Activated naive CD8-positive, alpha-beta T cell treated with anti-CD3 and anti-CD28 coated beads, Interleukin-2, amount 50 U/mL, for 24 hours (primary cell): ENCODE data around the gene NUDT21.
A peak's percentile ranks its signal among the peaks of the same experiment; 100 is the strongest.

Experiments used
- ATAC-seq: fragments of 150-1000 bp; cut with Tn5 transposase; one replicate; pipeline ENCODE4 v1.10.0; 2021
- DNase-seq: peaks from one replicate; pipeline ENCODE4 v3.0.0; 2021
- H3K27ac Mint-ChIP-seq: one replicate; pipeline ENCODE4 v1.8.0; 2021; ENCODE audit warnings: mild to moderate bottlenecking, mixed read lengths
- H3K27me3 Mint-ChIP-seq: one replicate; pipeline ENCODE4 v1.8.0; 2021; ENCODE audit warnings: mixed read lengths
- H3K36me3 Mint-ChIP-seq: one replicate; pipeline ENCODE4 v1.8.0; 2021; ENCODE audit warnings: low read depth, mixed read lengths
- H3K4me1 Mint-ChIP-seq: one replicate; pipeline ENCODE4 v1.8.0; 2021; ENCODE audit warnings: mixed read lengths
- H3K4me3 Mint-ChIP-seq: one replicate; pipeline ENCODE4 v1.8.0; 2021; ENCODE audit warnings: mild to moderate bottlenecking, moderate library complexity, mixed read lengths
- H3K9me3 Mint-ChIP-seq: one replicate; pipeline ENCODE4 v1.8.0; 2021; ENCODE audit warnings: mixed read lengths

The NUDT21 gene

DNA sequence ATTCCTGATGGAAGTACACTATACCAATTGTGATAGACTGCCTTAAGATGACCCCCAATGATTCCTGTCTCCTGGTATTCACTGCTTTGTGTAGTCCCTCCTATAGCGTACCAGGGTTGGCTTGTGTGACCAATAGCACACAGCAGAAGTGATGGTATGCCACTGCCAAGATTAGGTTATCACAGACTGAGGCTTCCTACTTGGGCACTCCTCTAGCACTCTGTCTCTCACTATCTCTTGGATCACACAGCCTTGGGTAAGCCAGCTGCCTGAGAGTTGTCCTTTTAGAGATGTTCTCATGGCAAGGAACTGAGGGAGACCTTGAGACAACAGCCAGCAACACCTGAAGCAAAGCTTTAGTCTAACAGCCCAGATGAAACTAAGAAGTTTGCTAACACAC lies 13.1 kb downstream of the NUDT21 start:
- H3K27me3 Mint-ChIP-seq, result no peaks in the 10 kb centered on the region
- peaks cover 44% of the 10 kb centered on the region for H3K36me3 Mint-ChIP-seq
- no peak overlapping the region for H3K27ac Mint-ChIP-seq

DNA sequence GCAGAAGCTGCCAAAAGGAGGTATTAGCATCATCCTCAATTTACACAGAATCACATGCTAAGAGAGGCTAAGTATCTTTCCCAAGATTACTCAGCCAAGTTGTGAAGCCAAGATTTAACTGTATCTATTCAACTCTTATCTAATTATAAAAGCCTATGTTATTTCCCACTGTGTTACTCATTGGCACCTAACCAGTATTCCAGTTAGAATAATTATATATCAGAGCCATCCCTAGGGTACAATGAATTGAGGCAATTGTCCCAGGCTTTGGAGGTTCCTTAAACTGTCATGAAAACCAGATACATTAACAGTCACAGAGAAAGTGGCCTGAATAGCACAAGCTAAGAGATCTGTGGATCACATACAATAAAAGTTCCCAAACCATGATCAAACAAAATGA lies 14.9 kb downstream of the NUDT21 start:
- DNase-seq (no peak), ATAC-seq (no peak)
- Mint-ChIP-seq H3K27ac (no peak overlapping the region), H3K4me3 (no peak overlapping the region), H3K27me3 (no peaks in the 10 kb centered on the region), H3K9me3 (no peaks in the 10 kb centered on the region), H3K4me1 (peaks cover 3% of the 10 kb centered on the region), H3K36me3 (peaks cover 38% of the 10 kb centered on the region)

More for the DNA sequence above, 13.1 kb downstream of the NUDT21 start:
- Mint-ChIP-seq H3K4me1 (peaks cover 3% of the 10 kb centered on the region), H3K4me3 (no peak overlapping the region), H3K9me3 (no peaks in the 10 kb centered on the region)
- ATAC-seq (no peak), DNase-seq (no peak)

DNA sequence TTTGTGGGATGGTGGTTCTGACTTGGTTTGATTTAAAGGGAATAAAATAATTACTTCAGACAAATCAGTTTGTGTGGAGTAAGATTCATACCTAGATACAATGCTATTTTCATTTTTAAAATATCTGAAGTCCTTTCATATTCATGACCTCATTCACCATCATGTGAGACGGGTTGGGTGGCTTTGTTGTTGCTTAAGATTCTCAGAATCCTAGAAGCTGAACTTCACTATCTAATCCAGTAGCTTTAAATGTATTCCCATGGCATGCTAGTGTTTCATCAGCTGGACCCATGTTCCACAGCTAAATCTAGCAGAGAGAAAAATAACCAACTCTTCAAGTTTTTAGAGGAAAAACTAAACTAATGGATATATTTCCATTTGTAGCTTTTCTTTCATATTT lies 23.0 kb downstream of the NUDT21 start:
- Mint-ChIP-seq H3K9me3 (no peaks in the 10 kb centered on the region), H3K4me3 (no peak overlapping the region), H3K4me1 (peaks cover 16% of the 10 kb centered on the region), H3K36me3 (peaks cover 15% of the 10 kb centered on the region), H3K27ac (no peak overlapping the region), H3K27me3 (no peaks in the 10 kb centered on the region)
- DNase-seq, result no peak
- no peak for ATAC-seq

DNA sequence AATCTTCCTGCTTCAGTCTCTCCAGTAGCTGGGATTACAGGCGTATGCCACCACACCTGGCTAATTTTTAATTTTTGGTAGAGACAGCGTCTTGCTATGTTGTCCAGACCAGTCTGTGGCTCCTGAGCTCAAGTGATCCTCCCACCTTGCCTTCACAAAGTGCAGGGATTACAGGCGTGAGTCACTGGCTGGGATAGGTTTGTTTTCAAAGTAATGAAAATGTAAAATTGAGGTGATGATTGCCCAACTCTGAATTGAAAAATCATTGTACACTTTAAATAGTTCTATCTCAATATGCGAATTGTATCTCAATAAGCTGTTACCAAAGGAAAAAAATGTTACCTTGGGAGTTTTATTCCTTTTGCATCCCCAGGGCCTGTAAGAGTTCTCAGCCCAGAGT lies 24.5 kb downstream of the NUDT21 start:
- Mint-ChIP-seq H3K4me3 (peak overlapping the region; percentile 72), H3K9me3 (no peaks in the 10 kb centered on the region), H3K27ac (no peak overlapping the region), H3K27me3 (no peaks in the 10 kb centered on the region), H3K4me1 (peaks cover 31% of the 10 kb centered on the region), H3K36me3 (peaks cover 9% of the 10 kb centered on the region)
- ATAC-seq (no peak), DNase-seq (no peak)

DNA sequence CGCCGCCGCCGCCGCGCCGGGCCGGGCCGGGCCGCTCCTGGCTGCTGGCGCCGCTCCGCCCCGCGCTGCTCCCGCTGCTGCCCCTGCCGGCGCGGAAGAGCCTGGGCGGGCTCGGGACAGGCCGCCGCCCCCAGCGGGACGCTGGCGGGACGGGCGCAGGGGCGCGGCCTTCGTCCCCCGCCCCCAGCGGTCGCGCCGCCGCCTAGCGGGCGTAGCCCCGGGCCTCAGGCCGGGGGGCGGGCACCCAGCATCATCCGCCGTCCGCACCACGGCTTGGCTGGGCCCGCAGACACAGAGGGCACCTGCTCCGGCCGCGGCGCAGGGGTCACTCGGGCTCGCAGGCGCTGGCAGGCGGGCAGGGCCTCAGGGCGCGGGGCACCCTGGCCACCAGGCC lies 25.7 kb downstream of the NUDT21 start, which contains the start of gene AMFR:
Gene AMFR, minus strand, starts transcription at position 107 of the 394 bp plus-strand sequence. CDS start 218 bp downstream, outside the sequence.
- H3K9me3 Mint-ChIP-seq, result no peaks in the 10 kb centered on the region
- ATAC-seq (peak; percentile 96), DNase-seq (peak; percentile 72)
- H3K4me3 Mint-ChIP-seq, result peak within 1 kb of the TSS; percentile 94
- peaks cover 39% of the 10 kb centered on the region for H3K4me1 Mint-ChIP-seq
- H3K27me3 Mint-ChIP-seq, result no peaks in the 10 kb centered on the region
- H3K27ac Mint-ChIP-seq, result peak within 1 kb of the TSS; percentile 82
- H3K36me3 Mint-ChIP-seq, result peaks cover 1% of the 10 kb centered on the region

DNA sequence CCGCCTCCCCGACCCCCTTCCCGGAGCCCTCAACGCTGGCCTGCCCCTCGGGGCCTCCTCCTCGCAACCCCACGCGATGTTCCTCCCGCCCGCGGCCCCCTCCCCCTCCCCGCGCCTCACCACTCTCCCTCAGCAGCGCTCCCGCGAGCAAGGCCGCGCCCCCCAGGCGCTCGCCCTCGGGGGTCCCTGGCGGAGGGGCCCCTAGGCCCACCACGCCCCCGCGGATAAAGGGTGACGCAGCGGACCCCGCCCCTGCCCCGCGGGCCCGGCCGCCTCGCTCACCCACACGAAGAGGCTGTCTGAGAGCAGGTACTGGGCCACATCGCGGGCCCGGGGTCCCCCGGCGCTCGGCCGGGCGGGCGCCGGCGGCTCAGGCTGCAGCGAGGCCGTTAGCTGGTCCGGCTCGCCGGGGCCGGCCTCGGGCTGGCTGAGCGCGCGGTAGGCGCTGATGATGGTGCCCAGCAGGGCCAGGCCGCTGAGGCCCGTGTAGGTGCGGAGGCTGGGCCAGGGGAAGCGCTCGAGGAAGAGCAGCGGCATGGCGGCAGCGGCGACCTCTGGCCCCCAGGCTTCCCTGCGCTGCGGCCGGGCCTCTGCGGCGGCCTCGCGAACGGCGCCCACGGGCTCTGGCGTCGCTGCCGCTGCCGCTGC lies 26.2 kb downstream of the NUDT21 start:
- DNase-seq (peak; percentile 47), ATAC-seq (peak; percentile 55)
- Mint-ChIP-seq H3K9me3 (no peaks in the 10 kb centered on the region), H3K36me3 (peaks cover 5% of the 10 kb centered on the region), H3K27ac (no peak overlapping the region), H3K27me3 (no peaks in the 10 kb centered on the region), H3K4me3 (peak overlapping the region; percentile 94), H3K4me1 (peaks cover 44% of the 10 kb centered on the region)

DNA sequence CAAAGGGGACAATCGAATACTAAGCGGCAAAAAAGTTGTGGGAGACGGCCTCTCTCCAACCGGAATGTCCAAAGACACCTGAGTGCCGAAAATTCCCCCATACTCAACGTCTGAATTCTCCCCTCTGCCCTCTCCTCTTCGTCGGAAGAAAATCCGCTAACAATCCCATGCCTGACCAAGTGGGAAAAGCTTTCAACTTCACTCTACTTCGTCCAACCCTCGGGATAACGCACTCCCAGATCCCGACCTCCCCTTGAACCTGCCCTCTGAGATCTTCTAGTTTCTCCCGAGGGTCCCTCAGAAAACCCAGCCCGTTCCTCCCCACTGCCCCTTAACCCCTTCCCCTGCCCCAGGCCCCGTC lies 26.7 kb downstream of the NUDT21 start:
- Mint-ChIP-seq H3K36me3 (peaks cover 5% of the 10 kb centered on the region), H3K4me1 (peaks cover 44% of the 10 kb centered on the region), H3K9me3 (no peaks in the 10 kb centered on the region), H3K27ac (peak overlapping the region; percentile 82), H3K27me3 (no peaks in the 10 kb centered on the region), H3K4me3 (peak overlapping the region; percentile 94)
- DNase-seq (no peak), ATAC-seq (no peak)

DNA sequence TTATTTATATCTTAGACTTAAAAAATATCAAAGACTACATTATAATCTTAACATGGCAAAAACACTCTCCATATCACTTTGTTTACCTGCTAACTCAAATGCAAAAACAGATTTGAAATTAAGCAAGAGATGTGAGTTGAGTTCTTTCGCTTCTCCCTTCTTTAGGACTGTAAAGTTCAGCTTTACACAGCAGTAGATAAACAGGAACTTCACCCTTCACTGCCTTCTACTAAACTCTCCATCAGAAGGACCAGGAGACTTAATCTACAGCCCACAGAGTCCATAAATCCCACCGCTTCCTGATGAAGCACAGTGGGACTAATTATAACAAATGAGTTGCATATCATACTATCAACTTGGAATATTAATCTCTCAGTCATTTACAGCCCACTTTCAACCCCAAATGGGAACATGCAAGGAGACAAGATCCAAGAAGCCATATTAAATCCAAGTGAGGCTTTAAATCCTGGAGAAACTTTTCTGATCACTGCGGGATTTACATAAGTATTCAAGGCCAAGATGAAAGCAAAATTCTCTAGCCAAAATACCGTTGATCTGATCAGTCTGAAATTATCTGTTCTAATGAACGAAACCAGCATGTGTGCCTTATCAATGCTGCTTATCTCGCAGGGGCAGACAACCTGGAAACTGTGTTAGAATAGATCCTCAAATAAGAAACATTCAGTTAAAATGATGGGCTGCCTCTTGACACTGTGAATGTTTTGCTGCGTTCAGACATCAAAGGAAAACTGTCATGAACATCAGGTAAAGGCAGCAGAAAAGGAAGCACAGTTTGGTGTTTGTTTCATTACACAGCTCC lies 27.3 kb downstream of the NUDT21 start:
- DNase-seq, result no peak
- peak overlapping the region; percentile 82 for H3K27ac Mint-ChIP-seq
- peak overlapping the region; percentile 94 for H3K4me3 Mint-ChIP-seq
- H3K4me1 Mint-ChIP-seq, result peaks cover 44% of the 10 kb centered on the region
- no peaks in the 10 kb centered on the region for H3K27me3 Mint-ChIP-seq
- H3K36me3 Mint-ChIP-seq, result peaks cover 5% of the 10 kb centered on the region
- ATAC-seq, result no peak
- no peaks in the 10 kb centered on the region for H3K9me3 Mint-ChIP-seq

DNA sequence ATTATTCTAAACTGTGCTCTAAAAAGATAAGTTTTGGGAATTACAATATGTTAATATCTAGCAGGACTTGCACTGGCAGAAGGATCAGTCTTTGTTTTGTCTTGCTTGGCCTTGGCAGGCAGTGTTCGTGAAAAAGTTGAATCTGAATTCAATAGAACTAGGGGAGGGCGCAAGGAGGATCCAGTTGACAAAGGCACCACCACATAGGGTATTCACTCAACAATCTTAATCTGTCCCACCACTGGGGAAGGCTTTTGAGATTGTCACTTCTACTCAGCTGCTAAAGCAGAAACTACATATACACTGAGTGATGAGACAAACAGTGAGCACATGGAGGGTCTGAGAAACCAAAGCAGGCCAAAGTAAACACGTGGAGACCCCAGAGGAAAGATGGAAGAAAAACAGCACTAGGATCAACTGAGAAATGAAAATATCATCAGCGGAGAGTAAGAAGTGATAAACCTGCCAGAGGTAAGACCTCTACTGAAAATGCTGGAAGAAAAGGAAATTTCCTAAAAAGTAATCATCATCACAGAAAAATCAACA lies 28.2 kb downstream of the NUDT21 start:
- Mint-ChIP-seq H3K27me3 (no peaks in the 10 kb centered on the region), H3K9me3 (no peaks in the 10 kb centered on the region), H3K4me1 (peaks cover 44% of the 10 kb centered on the region), H3K27ac (no peak overlapping the region), H3K36me3 (peaks cover 6% of the 10 kb centered on the region), H3K4me3 (peak overlapping the region; percentile 48)
- ATAC-seq (no peak), DNase-seq (no peak)

DNA sequence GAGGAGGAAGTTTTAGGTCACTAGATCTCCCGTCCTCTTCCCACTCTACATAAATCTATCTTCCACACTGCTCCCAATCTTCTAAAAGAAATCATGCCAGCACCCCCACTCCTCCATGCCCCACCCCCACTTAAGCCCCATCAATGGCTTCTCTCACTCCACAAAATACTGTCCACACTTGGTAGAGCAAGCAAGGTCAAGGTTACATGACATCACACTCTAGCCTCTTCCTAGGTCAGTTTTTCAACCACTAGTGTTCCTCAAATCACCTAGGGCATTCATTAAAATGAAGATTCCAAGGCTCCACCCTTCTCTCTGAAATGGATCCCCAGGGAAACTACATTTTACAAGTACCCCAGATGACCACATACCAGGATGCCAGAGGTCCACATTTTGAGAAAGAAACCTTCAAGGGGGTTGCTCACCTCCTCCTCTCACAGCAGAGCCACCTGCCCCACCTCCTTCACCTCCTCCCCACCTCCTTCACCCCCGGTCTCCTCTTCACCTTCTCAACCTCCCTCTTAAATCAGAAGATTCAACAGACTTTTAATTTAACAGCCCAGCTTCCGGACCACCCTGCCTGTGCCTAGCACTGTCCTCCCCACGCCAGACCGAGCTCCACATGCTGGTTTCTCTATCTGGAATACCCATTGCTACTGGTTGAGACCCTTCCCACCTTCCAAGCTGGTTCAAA lies 29.0 kb downstream of the NUDT21 start:
- peak overlapping the region; percentile 67 for H3K27ac Mint-ChIP-seq

DNA sequence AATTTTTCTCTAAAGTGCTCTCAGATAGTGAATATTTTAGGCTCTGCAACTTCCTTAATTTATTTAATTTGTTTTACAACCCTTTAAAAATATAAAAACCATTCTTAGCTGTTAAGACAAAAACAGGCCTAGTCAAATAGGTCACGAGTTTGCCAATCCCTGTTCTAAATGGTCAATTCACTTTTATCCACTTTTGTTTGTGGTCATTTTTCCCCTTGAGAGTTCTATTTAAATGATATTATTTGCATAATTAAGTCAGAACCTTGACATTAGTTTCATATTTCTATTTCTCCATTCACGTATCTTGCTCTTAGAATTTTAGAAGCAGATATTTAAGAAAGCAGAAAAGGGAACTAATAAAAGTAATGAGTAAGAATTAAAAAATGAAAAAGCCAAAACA lies 29.8 kb downstream of the NUDT21 start:
- DNase-seq, result no peak
- Mint-ChIP-seq H3K27ac (no peak overlapping the region), H3K27me3 (no peaks in the 10 kb centered on the region), H3K4me1 (peaks cover 48% of the 10 kb centered on the region), H3K36me3 (peaks cover 6% of the 10 kb centered on the region), H3K9me3 (no peaks in the 10 kb centered on the region), H3K4me3 (no peak overlapping the region)
- ATAC-seq, result no peak

More for the DNA sequence above, 29.0 kb downstream of the NUDT21 start:
- peaks cover 6% of the 10 kb centered on the region for H3K36me3 Mint-ChIP-seq
- ATAC-seq (no peak), DNase-seq (no peak)
- H3K4me3 Mint-ChIP-seq, result peak overlapping the region; percentile 48
- H3K9me3 Mint-ChIP-seq, result no peaks in the 10 kb centered on the region
- peaks cover 47% of the 10 kb centered on the region for H3K4me1 Mint-ChIP-seq
- H3K27me3 Mint-ChIP-seq, result no peaks in the 10 kb centered on the region

DNA sequence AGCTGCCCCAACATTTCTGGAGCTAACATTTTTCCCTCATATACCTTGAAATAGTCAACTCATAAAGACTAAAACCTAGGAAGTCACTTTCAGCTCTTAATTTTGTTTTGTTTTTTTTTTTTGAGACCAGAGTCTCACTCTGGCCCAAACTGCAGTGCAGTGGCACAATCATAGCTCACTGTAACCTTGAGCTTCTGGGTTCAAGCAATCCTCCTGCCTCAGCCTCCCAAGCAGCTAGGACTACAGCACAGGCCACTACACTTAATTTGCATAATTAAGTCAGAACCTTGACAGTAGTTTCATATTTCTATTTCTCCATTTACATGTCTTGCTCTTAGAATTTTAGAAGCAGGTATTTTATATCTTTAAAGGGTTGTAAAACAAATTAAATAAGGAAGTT lies 30.5 kb downstream of the NUDT21 start:
- DNase-seq (no peak), ATAC-seq (no peak)
- H3K36me3 Mint-ChIP-seq, result peaks cover 6% of the 10 kb centered on the region
- peaks cover 48% of the 10 kb centered on the region for H3K4me1 Mint-ChIP-seq
- H3K4me3 Mint-ChIP-seq, result no peak overlapping the region
- H3K27ac Mint-ChIP-seq, result peak overlapping the region; percentile 37
- no peaks in the 10 kb centered on the region for H3K9me3 Mint-ChIP-seq
- no peaks in the 10 kb centered on the region for H3K27me3 Mint-ChIP-seq

DNA sequence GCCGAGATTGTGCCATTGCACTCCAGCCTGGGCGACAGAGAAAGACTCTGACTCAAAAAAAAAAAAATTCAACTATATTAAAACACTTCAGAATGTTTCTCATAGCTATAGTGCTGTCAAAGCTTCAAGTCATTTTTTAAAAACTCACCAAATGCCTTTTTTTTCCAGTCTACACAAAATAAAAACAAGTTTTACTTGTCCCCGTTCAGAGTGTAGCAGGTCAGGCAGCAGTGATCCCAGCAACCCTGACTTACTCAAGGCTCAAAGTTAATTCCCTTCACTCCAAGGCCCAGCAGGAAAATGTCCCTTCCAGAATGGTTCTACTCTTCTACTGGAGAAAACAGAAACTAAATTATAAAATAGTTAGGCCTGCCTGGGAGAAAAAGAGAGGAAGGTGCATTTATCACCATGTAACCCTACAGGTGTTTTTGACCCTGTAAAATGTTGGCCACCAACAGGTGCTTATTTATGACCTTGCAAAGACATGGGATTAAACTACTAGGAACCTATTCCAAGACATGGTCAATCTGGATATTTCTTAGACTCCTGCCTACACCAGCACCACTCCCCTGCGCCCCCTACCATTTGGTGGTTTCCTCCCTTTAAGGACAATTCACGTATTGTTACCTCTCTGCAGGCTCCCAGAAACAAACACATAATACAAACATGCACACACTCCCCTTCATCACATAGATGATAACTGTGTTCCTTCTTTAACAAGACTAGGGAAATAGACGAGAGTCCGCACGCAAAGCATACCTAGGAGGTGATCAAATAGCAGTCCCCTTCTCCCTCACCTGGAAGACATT lies 31.2 kb downstream of the NUDT21 start:
- Mint-ChIP-seq H3K27ac (peak overlapping the region; percentile 37), H3K9me3 (no peaks in the 10 kb centered on the region), H3K4me3 (no peak overlapping the region), H3K27me3 (no peaks in the 10 kb centered on the region), H3K36me3 (peaks cover 9% of the 10 kb centered on the region), H3K4me1 (peaks cover 53% of the 10 kb centered on the region)
- no peak for DNase-seq
- ATAC-seq, result no peak

DNA sequence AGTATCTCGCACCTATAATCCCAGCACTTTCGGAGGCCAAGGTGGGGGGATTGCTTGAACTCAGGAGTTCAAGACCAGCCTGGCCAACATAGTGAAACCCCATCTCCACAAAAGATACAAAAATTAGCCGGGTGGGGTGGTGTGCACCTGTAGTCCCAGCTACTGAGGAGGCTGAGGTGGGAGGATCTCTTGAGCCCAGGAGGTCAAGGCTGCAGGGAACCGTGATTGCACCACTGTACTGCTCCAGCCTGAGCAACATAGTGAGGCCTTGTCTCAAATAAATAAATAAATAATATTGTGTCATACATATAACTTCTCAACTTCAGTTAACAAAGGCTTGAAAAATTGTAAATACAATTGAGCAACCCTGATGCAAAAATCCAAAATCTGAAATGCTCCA lies 34.0 kb downstream of the NUDT21 start:
- H3K4me3 Mint-ChIP-seq, result no peak overlapping the region
- DNase-seq (no peak), ATAC-seq (no peak)
- H3K27ac Mint-ChIP-seq, result no peak overlapping the region
- H3K4me1 Mint-ChIP-seq, result peaks cover 35% of the 10 kb centered on the region
- H3K9me3 Mint-ChIP-seq, result no peaks in the 10 kb centered on the region
- peaks cover 17% of the 10 kb centered on the region for H3K36me3 Mint-ChIP-seq
- H3K27me3 Mint-ChIP-seq, result no peaks in the 10 kb centered on the region
